CD4-positive, alpha-beta T cell treated with Interleukin-12 subunit alpha and Interleukin-12 subunit beta, for 1 hour (primary cell): Measurements from ENCODE around the gene GPR78.

Experiments used
- DNase-seq: peaks from one replicate; pipeline ENCODE4 v3.0.0-alpha.2; 2020

Gene GPR78

DNA sequence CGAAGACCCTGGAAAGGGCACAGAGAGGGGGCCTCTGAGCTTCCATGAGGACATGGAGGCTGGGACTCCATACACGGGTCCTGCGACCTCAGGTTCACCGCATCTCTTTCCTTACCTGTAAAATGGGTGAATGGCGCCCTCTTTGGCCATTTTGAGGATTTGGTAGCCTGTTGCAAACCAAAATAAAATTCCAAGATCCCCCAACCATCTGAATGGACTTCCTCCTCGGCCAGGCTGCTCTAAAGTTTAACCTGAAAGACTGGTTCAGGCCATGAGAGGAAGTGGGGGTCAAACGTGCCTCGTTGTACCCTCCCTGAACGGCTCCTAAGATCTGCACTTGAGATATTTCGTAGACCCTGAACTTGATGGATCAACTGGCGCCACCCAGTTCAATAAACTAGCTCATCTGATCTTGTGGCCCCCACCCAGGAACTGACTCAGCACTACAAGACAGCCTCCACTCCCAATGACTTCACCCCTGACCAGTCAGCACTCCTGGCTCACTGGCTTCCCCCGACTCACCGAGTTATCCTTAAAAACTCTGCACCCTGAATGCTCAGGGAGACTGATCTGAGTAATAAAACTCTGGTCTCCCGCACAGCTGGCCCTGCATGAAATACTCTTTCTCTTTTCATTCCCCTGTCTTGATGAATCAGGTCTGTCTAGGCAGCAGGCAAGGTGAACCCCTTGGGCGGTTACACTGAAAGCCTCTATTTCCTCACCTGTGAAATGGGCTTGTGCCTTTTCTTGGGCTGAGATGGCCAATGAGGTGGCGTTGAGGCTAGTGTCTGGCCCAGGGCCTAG, 32.9 kb upstream of the GPR78 start:
- no peak for DNase-seq

DNA sequence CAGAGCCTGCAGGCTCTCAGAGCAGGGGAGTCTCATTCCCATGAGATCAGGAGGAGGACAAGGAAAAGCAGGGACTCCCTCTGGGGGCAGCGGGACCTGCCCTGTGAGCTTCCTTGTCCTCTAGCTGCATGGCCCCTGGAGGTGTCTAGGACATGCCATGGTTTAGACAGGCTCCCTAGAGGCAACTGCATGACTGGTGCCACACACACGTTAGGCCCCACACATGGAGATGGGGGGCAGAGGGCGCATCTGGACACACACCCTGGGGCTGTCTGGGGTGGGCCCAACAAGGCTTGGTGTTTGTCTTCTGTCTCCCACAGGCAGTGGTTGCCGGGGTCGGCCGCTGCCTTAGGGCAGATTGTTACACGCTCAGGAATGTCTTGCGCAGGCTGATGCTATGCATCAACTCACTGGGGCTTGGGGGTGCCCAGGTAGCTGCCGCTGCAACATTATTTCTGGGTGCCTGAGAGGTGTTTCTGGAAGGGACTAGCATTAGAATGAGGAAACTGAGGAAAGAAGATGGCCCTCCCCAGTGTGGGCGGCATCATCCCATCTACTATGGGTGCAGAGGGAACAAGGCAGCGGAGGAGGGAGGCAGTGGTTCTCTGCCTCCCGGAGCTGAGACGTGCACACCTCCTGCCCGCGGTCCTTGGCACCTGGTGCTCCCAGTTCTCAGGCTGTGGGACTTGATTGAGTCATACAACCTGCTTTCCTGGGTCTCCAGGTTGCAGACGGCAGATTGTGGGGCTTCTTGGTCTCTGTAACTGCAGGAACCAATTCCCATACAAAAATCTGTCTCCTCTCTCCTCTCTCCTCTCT, 32.1 kb upstream of the GPR78 start:
- no peak for DNase-seq

DNA sequence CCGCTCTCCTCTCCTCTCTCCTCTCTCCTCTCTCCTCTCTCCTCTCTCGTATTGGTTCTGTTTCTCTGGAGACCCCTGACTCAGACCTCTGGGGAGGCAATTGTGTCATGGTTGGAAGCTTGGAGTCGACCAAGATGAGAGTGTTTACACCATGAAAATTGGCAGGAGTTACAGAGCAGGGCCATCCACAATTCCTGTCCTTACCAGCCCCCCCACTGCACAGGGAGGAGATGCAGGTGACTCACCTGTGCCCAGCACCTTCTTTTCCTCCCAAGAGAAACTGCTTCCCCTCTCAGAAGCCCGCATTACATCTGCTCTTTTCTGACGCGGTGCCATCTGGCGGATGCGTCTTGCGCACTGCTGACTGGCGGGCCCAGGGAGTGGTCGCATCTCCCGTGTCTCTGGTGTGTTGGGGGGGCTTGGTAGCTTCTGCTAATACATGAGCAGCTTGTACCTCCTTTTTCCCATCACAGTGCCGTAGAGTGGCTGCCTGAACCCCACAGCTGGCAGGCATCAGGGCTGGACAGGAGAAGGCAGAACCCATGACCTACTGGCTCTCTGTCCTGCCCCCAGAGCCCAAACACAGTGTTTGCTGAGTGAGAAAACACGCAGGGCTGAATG, 31.4 kb upstream of the GPR78 start:
- DNase-seq: no peak

DNA sequence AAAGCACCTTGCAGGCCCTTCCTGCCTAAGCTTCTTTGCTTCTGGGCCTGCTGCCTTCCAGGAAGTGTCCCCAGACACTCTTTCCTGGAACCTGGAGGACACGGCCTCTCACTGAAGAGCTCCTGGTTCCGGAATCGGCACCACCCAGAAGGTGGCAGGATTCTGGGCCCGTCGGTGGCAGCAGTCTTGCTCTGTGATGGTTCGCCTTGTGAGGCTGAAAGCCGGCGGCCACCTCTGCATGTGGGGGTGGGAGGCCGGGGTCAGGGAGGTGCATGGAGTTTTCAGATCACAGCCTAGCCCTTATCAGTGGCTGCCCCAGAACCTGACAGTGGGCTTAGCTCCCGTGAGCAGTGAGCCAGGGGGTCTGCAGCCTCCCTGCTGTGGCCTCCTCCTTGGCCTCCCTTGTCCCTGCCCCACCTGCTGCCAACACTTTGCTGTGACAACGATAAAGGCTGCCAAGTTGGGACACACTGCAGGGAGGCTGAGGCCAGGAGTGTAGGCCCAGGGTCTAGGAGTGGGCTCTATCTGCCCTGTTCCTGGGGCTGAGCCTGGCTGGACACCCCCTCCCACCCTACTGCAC, 30.8 kb upstream of the GPR78 start:
- no peak for DNase-seq

DNA sequence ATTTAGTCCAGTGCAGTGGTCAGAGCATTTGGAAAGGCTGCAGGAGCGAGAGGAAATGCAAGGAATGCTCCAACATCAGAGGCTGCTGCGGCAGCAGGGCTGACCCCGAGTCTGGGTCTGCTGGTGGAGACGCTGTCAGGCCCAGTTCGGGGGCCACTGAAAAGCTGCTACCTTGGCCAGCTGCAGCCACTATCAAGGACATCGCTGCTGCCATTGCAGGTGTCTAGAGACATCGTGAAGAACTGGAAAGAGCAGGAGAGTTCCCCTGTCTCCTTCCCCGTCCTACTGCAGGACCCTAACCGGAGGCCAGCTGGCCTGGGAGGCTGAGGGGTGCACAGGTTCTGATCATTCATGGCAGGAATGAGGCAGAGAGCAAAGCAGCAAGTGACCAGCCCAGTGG, 29.5 kb upstream of the GPR78 start:
- DNase-seq: no peak

DNA sequence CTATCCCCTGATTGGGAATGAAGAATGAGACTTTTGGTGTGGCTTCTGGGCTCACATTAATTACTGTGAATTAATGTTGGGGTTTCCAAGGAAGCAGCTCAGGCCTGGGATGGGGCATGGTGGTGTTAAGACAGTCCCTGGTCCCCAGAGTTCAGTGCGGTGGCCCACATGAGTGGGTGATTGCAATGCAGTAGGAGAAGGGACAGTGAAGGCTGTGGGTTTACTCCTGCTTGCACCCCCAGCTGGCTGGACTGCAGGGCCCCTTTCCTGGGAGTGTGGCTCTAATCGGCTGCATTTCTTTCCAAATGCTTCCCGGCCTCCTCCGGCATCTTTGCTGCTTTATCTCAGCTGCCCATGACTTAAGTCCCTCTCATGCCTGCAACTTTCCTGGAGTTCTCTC, 28.2 kb upstream of the GPR78 start:
- DNase-seq: no peak

DNA sequence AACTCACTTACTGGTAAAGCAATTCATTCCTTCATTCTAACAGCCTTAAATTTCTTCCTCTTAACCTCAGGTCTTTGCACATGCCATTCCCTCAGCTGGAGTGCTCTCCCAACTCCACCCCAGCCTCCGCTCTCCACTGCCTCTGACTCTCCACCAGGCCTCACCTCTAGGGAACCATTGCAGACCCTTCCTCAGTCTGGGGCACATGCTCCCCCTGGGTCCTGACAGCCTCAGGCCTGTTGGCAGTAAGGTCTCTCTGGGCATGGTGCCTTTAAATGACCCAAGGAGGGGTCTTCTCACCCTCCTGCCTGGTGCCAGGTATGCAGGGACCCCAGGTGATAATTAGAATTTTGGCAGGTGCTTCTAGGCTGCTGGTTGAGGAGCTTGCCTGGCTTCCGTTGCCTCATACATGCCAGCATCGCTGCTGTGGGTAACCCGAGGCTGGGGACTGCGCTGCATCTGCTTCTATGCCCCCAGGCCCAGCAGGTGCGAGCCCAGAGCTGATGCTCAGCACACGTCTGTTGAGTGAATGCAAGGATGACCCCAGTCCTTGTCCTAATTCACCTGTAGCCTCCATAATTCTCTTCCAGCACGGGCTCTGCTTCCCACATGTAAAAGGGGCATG, 27.5 kb upstream of the GPR78 start:
- no peak for DNase-seq

DNA sequence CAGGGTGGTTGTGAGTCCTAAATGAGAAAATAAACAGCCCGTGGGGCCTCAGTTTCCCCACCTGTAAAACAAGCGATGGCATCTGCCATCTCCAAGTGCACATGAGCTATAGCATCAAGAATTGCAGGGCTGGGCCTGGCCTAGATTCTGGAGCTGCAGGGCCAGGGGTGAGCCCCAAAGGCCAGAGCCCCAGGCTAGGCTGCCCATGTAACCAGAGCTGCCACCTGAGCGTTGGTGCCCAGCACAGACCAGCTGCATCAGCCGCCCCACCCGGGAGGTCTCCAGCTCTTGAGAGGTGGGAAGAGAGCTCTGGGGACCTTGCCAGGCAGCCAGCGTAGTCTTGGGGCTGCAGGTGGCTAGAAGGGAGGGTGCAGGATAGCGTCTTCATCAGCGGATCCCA, 27.0 kb upstream of the GPR78 start:
- no peak for DNase-seq

DNA sequence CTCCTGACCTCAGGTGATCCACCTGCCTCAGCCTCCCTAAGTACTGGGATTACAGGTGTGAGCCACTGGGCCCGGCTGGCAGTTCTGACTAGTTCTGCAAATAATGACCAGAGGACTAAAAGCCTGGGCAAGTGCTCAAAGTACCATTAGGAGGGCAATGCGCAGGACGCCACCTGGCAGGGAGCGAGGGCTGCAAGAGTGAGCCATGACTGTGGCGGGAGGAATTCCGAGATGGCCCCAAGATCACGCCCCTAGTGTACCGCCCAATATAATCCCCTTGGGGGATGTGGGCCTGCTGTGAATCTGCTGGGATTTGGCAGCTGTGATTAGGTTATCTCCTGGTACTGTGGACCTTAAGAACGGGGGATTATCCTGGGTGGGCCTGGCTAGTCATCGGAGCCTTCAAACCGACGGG, 26.2 kb upstream of the GPR78 start:
- DNase-seq: no peak

DNA sequence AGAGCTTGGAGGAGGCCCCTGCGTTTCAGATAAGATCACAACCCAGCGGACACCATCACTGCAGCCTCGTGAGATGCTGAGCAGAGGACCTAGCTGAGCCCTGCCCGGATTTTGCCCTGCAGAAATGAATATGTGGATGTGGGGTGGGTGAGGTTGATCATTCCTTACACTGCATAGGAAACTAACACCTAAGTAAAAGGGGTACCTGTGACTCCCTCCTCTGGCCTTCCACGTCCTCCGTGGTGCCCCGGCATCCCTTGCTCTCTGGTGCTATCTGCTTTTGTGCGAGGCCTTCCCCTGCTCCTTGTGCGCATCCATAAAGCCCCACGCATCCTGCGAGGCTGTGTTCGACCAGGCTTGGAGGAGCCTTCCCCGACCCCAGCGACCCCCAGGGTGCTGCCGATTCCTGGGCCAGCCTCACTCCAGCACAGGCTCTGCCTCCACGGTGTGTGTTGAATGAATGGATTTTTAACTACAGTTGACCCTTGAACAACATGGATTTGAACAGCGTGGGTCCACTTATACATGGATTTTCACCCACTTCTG, 25.6 kb upstream of the GPR78 start:
- no peak for DNase-seq

DNA sequence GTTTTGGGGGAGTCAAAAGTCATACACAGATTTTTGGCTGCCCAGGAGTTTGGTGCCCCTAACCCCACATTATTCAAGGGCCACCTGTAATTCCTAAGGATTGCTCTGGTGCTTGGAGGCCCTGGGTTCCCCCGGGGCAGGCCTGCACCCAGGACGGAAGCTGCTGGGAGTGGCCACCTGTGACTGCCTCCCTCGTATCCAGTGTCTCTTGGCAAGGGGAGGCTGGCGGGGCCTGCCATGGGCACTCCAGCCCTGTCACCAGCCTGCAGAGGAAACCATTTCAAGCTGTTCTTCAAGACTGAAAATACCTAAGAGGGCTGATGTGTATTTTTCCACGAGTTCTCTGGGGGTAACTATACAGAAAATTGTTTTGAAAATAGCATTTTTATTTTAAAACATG, 24.5 kb upstream of the GPR78 start:
- DNase-seq: no peak

DNA sequence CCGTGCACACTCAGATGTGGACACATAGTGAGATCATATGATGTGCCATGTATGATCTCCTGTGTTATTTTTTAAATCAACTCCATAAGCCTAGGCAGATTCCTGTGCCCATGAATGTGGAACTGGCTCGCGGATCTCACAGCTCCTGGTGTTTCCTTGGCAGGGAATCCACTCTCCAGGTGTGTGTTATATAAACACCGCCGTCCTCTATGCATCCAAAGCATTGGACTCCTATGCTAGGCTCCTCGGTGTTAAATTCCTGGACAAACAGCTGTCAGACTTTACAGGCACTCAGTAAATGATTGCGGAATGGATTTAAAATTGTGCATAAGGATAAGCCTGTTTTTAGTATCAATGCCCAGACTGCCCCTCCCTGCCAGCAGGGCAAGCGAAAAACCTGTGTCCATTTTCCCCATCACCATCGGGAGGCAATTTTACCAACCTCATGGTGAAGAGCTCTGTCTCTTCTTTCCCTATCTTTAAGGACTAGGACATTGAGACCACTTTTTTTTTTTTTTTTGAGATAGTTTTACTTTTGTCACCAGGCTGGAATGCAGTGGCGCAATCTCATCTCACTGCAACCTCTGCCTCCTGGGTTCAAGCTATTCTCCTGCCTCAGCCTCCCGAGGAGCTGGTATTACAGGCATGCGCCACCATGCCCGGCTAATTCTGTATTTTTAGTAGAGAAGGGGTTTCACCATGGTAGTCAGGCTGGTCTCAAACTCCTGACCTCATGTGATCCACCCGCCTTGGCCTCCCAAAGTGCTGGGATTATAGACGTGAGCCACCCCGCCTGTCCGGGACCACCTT, 23.6 kb upstream of the GPR78 start:
- no peak for DNase-seq

DNA sequence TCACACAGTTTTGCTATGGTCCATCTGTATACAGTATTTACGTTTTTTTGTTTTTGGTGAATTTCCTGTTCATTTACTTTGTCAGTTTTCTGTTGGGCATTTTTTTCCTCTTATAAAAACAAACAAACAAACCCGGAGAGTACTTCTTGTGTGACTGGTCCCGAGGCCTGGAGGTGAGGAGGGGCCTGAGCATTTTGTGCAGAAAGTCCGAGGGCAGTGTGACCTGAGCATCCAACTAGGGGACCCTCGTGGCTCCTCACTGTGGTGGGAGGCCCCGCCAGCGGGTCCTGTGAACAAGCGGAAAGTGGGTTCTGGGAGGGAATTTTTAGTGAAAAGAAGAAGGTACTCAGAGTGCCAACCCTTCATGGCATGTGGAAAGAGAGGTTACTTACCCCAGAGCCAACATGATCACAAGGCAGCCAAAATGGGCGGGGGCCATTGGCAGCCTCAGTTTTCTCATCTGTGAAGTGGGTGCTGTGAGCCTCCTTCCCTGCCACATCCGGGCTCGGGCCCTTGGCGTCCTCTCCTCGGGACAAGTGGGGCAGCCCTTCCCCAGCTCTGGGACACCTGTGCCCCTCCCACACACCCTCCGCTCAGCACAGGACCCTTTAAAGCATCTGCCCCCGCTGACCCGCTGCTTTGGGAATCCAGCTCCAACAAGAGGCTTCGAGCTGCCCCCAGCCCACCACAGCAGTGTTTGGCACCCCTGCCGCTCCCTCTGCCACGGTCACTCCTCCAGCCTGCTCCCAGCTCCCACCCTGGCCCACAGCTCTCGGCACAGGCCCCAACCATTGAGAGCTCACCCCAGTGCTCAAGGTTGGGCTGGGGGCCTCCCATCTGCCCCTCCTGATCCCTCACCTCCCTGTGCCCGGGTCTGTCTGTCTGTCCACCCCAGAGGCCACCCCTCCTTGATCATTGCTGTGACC, 22.8 kb upstream of the GPR78 start:
- no peak for DNase-seq

DNA sequence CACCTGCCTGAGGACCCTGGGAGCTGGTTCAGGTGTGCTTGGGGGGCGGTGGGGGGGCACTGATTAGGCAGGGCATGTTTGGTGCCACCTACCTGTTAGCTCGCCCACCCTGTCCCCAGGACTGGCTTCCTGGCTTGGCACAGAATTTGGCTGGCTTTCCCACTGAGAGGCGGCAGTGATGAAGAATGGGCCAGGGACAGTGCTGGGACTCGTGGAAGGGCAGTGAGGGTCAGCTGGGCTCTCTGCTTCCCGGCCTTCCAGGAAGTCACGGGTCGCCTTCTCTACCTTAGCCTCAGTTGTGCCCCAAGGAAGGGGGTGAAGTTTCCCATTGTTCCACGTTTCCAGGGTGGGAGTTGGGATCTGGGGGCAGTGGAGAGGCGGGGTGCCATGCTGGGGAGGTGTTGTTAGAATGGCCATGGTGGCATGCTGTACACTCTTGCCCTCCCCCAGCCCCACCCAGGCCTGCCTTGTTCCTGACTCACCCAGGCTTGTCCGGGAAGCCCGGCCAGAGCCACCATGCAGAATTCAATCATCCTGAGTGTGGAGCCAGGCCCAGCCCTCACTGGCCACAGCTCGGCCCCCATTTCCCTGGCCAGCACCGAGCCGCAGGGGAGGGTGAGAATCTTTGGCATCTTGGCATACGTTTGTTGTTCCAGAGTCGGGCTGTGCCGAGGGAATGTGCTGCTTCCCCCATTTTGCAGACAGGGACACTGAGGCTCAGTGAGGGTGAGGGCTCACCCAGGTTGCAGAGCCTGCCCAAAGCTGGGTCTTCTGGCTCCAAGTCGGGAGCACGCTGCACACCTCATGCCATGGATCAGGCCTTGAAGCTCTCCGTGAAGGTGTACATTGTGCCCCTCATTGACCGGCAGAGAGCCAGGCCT, 21.9 kb upstream of the GPR78 start:
- DNase-seq: no peak

DNA sequence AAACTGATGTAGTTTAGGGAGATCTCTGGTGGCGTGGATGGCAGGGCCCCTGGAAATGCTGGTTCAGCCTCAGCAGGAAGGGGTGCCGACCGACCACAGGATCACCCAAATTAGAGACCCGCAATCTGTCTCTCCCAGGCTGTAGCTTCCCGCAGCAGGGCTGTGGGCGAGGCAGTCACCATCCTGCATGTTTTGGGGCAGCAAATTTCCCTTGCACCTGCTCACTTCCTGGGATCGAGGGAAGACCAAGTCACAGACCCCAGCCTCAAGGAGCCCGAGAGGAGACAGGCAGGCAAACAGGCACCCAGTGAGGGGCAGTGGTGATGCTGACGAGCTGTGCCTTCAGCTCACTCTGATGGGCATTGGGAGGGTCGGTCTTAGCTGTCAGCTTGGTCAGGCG, 21.2 kb upstream of the GPR78 start:
- no peak for DNase-seq

DNA sequence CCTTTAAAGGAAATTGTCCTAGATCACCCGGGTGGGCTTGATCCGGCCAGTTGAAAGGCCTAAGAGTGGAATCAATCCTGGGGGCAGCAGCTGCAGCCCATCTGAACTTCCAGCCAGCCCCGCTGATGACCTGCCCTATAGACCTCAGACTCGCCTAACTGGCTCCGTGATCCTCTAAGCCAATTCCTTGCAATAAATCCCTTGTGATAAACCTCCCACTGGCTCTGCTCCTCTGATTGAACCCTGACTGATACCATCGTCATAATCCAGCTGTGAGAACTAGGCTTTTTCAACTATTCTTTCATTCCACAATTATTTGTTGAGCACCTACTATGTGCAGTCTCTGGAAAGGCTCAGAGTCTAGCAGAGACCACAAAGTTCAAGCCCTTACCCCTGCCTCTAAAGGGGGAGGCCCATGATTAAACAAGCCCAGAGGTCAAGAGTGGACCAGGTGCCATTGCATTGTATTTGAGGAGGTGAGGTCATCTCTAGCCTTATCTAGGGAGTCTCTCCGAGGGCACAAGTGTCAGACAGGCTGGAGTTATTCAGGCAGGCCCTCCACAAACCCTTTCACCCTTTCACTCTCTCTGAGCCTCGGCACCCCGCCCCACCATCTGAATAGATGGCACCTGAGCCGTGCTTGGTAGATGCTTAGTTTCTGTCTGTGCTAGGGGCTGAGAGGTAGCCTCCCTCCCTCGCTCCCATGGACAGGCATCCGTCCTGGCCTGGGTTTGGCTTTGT, 20.5 kb upstream of the GPR78 start:
- no peak for DNase-seq

DNA sequence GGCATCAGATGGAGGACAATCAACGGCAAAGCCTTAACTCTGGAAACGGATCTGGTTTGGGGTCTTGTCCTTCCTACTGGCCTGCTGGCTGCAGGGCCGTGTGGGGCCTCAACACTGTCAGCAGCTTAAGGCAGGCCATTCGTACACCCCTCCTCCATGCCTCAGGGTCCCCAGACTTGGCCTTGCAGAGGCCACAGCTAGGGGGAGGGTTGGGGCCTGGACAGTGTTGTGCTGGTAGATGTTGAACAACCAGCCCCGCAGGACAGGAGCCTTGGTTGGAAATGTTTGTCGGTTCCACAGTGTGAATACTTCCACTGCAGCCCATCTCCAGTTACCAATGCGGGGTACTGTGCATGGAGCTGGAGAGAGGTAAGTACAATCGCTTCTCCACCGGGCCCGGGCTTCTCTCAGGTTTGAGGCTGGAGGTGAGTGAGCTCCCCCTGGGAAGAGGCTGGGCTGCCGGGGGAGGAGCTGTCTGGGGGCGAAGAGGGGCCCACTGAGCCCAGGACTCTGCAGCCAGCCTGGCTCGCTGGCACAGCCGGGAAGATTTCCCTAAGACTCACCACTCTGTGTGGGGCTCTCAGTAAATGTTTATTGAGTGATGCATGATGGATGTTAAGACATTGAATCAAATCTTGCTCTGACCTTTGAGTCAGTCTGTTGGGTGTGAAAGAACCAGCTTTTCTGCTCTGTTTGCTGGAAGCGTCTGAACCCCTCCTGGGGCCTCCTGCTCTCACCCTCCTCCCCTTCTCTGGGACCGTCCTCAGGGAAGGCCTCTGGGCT, 19.7 kb upstream of the GPR78 start:
- DNase-seq: no peak

DNA sequence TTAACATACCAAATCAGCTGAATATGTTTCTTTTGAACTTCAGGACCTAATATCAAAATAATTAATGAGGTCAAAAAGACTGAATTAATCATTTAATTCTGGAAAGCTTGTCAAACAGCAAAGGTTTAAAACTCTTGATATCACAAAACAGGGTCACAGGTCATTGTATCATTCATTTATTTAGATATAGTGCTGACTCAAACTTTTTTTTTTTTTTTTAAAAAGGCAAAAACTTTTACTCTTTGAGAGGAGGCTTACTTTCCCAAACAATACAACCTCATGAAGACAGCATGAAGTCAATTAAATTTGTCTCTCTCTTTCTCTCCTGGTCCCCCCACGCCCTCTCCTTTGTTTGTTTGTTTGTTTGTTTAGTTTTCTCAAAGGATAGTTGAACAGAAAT, 15.6 kb upstream of the GPR78 start:
- no peak for DNase-seq
